HEK293T (cell line): ENCODE measurements around the gene SLC66A1.

Experiments used
- ZNF384 ChIP-seq: fragments of 450-650 bp; IDR thresholded peaks from 2 replicates; pipeline ENCODE4 v1.6.1; 2016
- TF ChIP-seq, protein P1 (sequence below): fragments of 450-650 bp; IDR thresholded peaks from 2 replicates; pipeline ENCODE4 v1.6.1; 2016

DNA sequence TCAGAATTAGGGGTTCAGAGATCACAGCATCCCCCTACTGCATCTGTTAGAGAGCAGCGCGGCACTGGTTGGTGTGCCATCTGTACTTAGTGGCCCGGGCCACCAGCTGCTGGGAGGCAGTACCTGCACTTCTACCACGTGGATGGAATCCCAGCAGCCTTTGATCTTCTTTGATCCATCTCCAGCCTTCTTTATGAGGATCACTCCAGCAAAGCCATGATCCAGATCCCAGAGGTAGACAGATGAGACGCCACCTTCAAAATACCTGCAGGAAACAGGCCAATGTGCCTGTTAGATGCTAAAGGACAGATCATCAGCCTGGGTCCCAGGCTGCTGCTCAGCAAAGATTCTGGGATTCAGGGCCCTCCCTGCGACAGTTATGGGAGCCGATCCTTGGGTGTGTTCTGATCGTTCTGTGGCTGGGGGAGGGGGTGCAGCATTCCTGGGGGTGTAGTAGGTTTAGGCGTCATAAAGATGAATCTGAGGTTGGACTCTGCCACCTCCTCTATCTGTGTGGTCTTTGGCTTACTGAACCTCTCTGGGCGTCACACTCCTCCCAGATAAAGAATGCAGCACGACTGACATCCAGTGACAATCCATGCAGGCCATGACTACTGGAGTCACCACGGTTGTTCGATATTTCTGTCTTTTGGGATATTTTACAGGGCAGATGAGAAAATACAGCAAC lies 45.3 kb downstream of the SLC66A1 start:
- TF ChIP-seq, protein P1, sequence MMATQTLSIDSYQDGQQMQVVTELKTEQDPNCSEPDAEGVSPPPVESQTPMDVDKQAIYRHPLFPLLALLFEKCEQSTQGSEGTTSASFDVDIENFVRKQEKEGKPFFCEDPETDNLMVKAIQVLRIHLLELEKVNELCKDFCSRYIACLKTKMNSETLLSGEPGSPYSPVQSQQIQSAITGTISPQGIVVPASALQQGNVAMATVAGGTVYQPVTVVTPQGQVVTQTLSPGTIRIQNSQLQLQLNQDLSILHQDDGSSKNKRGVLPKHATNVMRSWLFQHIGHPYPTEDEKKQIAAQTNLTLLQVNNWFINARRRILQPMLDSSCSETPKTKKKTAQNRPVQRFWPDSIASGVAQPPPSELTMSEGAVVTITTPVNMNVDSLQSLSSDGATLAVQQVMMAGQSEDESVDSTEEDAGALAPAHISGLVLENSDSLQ = no peak
- TF ChIP-seq ZNF384 = no peak
